Stimulated activated CD4-positive, alpha-beta T cell treated with anti-CD3 and anti-CD28 coated beads, TNF-alpha, amount 100 ng/mL, for 48 hours (primary cell): Measurements from ENCODE around the gene IMMT.

ENCODE experiments used
- DNase-seq, 3 donors: peaks; one replicate each; pipeline ENCODE4 v3.0.0-alpha.2; 2020; ENCODE audit warnings: low read depth in 3 of 3

The IMMT gene

GRCh38 chr2:86143307-86143706 lies 52.0 kb downstream of the IMMT start:
- DNase-seq, result no peak

- DNase-seq, result no peak
Measured at GRCh38 chr2:86142436-86143257, 52.6 kb downstream of the IMMT start.

GRCh38 chr2:86140969-86141392 lies 54.3 kb downstream of the IMMT start:
- no peak for DNase-seq

- no peak for DNase-seq
Measured at GRCh38 chr2:86139981-86140380, 55.3 kb downstream of the IMMT start.

GRCh38 chr2:86138736-86139625 lies 56.3 kb downstream of the IMMT start:
- DNase-seq, result peak in 1 of 3 donors; percentile 10

- no peak for DNase-seq
Measured at GRCh38 chr2:86136141-86136540, 59.1 kb downstream of the IMMT start.

GRCh38 chr2:86135653-86136052 lies 59.6 kb downstream of the IMMT start:
- no peak for DNase-seq

- no peak for DNase-seq
Measured at GRCh38 chr2:86134709-86135108, 60.6 kb downstream of the IMMT start.

- DNase-seq, result no peak
Measured at GRCh38 chr2:86124683-86125082, 70.6 kb downstream of the IMMT start.

GRCh38 chr2:86123328-86123925 lies 71.8 kb downstream of the IMMT start:
- DNase-seq, result no peak

- DNase-seq, result no peak
Measured at GRCh38 chr2:86118130-86118529, 77.1 kb downstream of the IMMT start.

- no peak for DNase-seq
Measured at GRCh38 chr2:86107031-86107430, 88.2 kb downstream of the IMMT start.

- peak; percentile 89 to 94 (median 94) for DNase-seq
Measured at GRCh38 chr2:86105969-86106945, 89.0 kb downstream of the IMMT start, which contains the start of gene PTCD3. Gene PTCD3, plus strand, starts transcription at chr2:86106235. Its CDS starts 13 bp downstream, at chr2:86106248.

- peak; percentile 68 to 74 (median 70) for DNase-seq
Measured at GRCh38 chr2:86105252-86105968, 89.9 kb downstream of the IMMT start, which contains the start of gene POLR1A. Gene POLR1A, minus strand, starts transcription at chr2:86105886. Its CDS starts 110 bp downstream, at chr2:86105776.

GRCh38 chr2:86102157-86102556 lies 93.1 kb downstream of the IMMT start:
- no peak for DNase-seq

GRCh38 chr2:86097913-86098312 lies 97.3 kb downstream of the IMMT start:
- no peak for DNase-seq

GRCh38 chr2:86097114-86097896 lies 98.0 kb downstream of the IMMT start:
- no peak for DNase-seq

GRCh38 chr2:86094229-86094628 lies 101.0 kb downstream of the IMMT start:
- DNase-seq, result no peak
